Renal cortical epithelial cell (primary cell): ENCODE data around the gene STX18. TPM values are rescaled to one million over a fixed set of nuclear protein-coding genes. Genes with fewer than 3 reads are reported as not detected.
"Not testable (repeated sequence)": the region's sequence is repeated elsewhere in the genome, so short reads cannot be mapped to it uniquely, and the experiment has no call there.

ENCODE experiments used
- DNase-seq: peaks from one replicate; pipeline ENCODE4 v3.0.0-alpha.2; 2011; ENCODE audit warnings: low read depth
- total RNA-seq: library from RNA; depleted of rRNA; stranded (reverse); fragments of >200 nt; gene quantifications from 2 replicates; pipeline ENCODE4 v1.2.3, GENCODE V29; 2014

Gene STX18
- total RNA-seq, 1 donor from 2014 or later: 31.9 TPM

GRCh38 chr4:4555916-4556315 lies 14.1 kb upstream of the STX18 start:
- peak; percentile 23 for DNase-seq

GRCh38 chr4:4554234-4554633 lies 12.4 kb upstream of the STX18 start:
- no peak for DNase-seq

DNA sequence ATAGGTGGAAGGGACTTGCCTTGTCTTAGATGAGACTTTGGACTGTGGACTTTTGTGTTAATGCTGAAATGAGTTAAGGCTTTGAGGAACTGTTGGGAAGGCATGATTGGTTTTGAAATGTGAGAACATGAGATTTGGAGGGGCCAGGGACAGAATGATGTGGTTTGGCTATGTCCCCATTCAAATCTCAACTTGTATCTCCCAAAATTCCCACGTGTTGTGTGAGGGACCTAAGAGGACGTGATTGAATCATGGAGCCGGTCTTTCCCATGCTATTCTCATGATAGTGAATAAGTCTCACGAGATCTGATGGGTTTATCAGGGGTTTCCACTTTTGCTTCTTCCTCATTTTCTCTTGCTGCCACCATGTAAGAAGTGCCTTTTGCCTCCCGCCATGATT lies 10.2 kb upstream of the STX18 start:
- DNase-seq: not testable (repeated sequence)

GRCh38 chr4:4550161-4550560 lies 8.3 kb upstream of the STX18 start:
- DNase-seq: not testable (repeated sequence)

DNA sequence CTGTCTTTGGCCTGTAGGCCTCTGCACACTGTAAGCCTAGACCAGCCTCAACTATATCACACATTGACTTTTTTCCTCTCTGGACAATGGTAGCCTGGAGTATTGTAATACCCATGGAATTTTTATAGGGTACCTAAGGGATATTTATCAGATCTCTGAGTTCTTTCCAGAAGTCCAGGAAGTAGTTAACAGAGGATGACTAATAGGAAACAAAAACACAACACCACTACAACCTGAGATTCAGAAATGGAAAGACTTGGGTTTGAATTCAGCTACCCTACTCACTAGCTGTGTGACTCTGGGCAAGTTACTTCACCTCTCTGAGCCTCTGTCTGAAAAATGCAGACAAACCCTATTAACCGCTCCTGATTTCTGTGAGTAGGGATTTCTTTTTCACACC lies 7.7 kb upstream of the STX18 start:
- DNase-seq: peak; percentile 22

DNA sequence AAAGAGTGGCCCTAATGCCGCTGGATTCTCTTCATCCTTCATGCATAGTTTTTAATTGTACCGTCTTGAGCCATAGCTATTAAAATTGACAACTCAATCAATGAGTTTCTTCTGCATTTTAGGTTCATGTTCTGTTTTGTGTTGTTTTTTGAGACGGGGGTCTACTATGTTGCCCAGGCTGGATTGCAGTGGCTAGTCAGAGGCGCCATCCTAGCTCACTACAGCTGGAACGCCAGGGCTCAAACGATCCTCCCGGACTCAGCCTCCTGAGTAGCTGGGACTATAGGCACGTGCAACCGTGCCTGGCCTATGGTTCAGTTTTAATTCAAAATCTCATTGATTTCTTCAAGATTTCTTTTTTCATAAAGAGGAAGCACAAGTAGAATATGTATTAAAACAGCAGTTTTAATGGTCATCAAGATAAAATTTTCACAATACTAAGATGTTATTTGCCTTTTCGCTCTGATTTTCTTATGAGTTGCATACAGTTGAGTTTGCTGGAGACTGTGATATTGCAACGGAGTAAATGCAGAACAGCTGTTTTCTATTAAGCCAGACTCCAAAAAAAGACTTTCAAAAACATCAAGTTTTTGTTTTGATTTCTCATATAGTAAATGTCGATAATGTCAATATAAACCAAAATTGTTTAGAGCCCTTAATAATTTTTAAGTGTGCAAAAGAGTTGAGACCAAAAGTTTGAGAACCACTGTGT lies 1.1 kb upstream of the STX18 start:
- no peak for DNase-seq

DNA sequence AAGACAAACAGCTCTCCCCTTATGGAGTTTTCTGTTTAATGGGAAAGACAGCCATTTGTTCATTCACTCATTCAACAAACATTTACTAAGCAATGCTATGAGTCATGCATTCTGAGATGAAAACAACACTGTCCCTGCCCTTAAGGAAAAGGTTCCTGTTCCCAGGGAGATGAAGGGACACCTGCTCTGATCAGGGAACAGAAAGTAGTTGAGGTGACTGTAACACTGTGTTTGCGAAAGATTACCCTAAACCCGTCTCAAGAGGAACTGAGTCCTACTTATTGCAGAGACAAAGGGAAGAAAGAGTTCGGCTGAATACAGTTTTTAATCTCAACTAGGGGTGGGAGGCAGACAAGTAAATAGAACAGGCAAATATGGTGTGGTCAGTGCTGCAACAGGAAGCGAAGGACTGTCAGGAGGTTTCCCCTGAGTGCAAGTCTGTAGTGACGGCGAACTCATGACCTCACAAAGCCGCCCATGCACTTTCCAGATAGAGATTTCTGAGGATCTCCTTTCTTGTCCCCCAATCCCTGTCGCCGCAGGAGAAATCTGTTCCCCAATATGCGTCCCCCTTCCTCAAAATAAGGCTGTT lies 712 bp downstream of the STX18 start:
- DNase-seq: peak; percentile 88

GRCh38 chr4:4539481-4539880 lies 2.4 kb downstream of the STX18 start:
- no peak for DNase-seq

GRCh38 chr4:4535590-4535989 lies 6.3 kb downstream of the STX18 start:
- no peak for DNase-seq

DNA sequence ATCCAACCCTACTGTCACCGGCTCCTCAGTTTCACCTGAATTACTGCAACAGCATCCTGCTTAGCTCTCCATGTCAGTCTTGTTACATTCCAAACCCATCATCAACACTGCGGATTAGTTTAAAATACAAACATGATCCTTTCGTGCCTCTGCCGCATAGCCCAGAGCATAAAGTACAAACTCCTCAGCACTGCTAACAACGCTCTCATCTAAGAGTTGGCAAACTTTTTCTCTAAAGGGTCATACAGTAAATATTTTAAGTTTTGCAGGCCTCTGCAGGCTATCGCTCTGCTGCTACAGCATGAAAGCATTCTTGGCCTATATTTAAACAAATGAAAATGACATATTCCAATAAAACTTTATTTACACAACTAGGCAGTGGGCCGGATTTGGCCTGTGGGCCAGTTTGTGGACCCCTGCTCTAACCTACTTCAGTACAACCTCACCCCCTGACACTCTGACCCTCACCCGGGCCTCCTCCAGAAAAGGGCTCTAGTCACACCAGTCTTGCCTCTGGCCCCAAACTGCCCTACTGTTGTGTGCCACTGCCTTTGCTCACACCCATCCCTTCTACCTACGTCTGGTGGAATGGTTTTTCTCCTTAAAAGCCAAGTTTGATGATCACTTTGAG lies 7.2 kb downstream of the STX18 start:
- DNase-seq: no peak

DNA sequence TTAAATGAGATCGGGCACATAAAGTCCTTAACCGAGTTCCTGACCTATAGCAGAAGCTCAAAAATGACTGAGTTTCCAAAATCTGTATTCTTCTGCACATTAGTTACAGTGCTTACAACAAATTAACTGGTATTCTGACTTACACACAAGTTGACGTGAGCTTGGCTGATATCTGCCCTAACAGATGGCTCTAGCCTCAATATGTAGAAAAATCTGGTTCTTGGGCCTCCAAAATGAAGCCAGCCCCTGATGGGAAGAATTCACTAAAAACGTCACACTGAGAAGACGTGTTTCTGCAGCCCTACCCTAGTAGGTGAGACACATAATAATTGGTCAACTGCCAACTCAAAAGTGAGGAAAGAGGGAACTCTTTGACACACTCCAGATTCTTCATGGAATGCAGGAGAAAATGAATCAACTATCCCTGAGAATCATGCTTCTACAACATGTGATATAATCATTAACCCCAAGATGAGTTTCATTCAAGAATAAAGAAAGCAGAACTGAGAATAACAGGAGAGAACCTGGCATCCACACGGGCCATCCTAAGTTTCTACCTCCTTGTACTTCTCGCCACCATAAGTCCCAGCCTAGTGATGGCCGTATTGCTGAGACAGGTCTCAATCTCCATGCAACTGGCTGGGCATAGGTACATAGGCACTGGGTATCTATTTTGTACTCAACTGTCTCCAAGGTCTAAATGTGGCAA lies 8.2 kb downstream of the STX18 start:
- DNase-seq: peak; percentile 92

DNA sequence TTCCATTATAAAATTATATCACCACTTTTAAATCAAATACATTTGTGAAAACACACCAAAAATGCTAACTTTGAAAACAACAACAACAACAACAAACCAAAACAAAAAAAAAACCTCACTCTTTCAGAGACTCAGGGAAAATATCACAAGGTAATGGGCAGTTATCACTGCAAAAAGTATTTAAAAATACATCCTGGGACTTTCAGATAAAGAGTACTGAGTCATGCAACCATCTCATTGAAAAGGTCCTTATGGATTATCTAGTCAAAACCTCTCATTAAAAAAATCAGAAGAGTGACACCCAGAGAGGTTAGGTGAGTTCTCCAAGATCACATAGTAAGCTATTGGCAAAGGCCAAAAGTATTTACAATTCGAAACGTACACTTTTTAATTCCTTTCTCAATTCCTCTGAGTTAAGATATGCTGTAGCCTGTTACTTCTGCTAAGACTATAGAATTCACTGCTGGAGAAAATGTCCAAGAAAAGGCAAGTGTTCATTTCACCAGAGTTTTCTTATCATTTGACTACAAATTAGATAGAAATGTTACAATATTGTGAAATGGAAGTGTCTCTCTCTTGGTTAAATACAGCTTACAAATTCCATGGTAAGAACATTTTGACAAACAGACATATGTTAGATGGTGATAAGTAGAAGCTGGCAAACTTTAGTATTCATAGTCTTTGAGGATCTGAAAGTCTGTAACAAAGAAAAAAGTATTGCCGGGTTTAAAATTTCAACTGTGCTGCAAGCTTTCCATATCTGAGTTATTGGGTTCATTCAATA lies 9.3 kb downstream of the STX18 start:
- no peak for DNase-seq

GRCh38 chr4:4529392-4529791 lies 12.5 kb downstream of the STX18 start:
- no peak for DNase-seq

DNA sequence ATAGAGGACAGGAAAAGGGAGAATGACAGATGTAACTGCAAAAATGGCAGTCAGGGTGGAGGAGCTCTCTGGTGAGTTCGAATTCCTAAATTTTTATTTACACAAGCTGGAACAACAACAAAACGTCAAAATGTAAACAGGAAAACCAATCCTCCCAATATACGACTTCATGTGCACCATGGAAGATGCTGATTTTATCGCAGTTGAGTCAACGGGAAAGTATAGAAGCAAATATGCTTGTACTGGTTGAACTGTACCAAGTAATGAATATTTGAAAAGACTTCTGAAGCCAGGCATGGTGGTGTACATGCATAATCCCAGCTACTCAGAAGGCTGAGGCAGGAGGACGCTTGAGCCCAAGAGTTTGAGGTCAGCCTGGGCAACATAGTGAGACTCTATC lies 15.4 kb downstream of the STX18 start:
- DNase-seq: no peak

- peak; percentile 26 for DNase-seq
Observed at GRCh38 chr4:4524364-4524763, 17.5 kb downstream of the STX18 start.

- DNase-seq: no peak
Observed at GRCh38 chr4:4521731-4522130, 20.1 kb downstream of the STX18 start.

DNA sequence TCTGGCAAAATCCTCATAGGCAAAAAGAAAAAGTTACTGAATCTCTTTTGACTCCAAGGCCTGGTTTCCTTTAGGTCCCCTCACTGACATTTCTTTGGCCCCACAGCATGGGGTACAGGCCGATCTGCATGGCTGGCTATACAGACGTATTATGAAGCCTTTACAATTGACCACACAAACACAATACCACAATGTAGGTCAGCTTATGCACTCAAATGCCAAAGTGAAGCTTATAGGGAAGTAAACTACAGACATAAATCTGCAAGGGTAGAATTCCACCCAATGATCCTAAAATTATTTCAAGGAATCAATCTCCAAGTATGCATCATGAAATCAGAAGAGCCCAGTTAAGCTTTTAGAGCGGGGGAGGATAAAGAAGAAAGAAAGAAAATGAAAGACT lies 20.7 kb downstream of the STX18 start:
- DNase-seq: peak; percentile 29

DNA sequence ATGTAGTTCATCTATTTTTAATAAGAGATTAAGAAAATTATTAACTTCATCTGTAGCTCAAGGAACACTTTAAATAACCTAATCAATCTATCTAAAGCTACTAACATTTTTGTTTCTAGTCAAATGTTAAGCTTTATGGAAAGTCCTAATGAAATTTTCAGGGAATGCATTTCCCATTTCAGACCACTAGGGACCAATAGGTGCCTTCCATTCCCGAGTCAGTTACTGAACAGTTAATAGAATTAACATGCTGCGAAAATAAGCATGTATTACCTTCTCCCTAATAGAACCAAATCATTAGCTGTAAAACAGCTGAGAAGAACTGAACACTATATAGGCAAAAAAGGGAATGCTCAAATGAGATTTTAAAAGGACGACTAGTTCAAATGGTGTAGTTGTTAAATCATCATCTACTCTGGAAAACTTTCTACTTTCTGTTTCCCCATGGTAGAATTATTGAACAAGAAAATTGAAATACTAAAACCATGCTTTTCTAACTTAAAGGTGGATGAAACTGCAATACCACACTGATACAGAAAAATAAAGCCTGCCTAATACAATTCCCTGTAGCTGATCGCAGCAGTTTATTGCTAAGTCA lies 22.5 kb downstream of the STX18 start:
- peak; percentile 36 for DNase-seq

GRCh38 chr4:4518747-4519146 lies 23.1 kb downstream of the STX18 start:
- DNase-seq: no peak

- no peak for DNase-seq
Observed at GRCh38 chr4:4514786-4515185, 27.1 kb downstream of the STX18 start.

DNA sequence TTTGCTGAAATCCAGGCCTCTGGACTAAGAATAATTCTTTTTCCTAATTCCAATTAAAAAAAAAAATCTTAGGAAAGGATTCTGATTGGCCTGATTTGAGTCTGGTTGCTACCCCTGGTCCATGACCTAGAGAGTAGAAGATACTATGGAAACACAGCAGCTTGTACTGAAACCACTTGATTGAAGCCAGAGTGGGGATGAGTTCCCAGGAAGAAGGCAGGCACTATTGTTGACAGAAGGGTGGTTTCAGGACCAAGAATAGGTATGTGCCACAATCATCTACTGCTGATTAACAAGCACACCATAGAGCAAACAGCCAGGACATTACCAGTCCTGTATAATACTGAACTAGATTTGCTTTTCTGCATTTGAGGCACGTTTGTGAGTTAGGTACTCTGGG lies 29.6 kb downstream of the STX18 start:
- no peak for DNase-seq
